ENCODE results near the gene RPTN. TPM values are rescaled to one million over a fixed set of nuclear protein-coding genes. Genes with fewer than 3 reads are reported as not detected.

The RPTN gene
- total and polyA plus RNA-seq, 8 donors = not detected

DNA sequence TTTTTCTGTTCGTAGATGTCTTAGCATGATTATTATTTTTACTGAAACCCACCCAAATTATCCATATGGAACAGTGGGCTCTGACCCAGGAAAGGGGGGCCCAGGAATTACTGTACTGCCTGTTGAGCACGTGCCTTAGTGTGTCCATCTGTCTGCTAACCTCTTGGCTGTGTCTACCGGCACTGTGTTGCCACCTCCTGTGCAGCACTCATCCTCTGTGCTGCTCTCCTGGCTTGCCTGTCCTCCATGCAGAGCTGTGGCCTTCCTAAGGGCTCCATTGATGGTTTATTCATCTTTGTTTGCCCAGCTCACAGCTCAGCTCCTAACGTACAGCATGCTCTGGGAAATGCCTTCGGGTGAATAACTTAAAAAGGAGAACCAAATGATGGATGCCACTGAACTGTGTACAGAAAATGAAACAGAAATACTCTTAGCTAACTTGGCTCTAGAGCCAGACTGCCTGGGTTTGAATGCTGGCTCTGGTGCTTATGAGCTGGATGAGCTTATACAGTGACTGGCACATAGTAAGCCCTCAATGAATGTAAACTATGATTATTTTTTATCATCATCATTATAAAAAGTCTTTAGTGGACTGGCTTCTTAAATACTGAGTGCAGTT is 11.4 kb upstream of the RPTN start:
- TF ChIP-seq, protein P1, sequence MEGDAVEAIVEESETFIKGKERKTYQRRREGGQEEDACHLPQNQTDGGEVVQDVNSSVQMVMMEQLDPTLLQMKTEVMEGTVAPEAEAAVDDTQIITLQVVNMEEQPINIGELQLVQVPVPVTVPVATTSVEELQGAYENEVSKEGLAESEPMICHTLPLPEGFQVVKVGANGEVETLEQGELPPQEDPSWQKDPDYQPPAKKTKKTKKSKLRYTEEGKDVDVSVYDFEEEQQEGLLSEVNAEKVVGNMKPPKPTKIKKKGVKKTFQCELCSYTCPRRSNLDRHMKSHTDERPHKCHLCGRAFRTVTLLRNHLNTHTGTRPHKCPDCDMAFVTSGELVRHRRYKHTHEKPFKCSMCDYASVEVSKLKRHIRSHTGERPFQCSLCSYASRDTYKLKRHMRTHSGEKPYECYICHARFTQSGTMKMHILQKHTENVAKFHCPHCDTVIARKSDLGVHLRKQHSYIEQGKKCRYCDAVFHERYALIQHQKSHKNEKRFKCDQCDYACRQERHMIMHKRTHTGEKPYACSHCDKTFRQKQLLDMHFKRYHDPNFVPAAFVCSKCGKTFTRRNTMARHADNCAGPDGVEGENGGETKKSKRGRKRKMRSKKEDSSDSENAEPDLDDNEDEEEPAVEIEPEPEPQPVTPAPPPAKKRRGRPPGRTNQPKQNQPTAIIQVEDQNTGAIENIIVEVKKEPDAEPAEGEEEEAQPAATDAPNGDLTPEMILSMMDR (IDR thresholded peaks at IDR 0.05) = no peak
- Histone ChIP-seq H3K27ac (no peak overlapping the region), H3K36me3 (no peaks in the 10 kb centered on the region), H3K4me1 (peaks cover 0 to 35% of the 10 kb centered on the region in 2 donors), H3K9me3 (no peaks in the 10 kb centered on the region), H3K27me3 (no peaks in the 10 kb centered on the region), H3K4me3 (no peak overlapping the region)
- intact Hi-C loops (cut with DNase I) = loop anchor here in 1 of 2 donors (10.0 kb wide), 1 partner anchor 116 kb away; no protein-coding TSS in a partner anchor
- DNase-seq (no peak), ATAC-seq (no peak)

DNA sequence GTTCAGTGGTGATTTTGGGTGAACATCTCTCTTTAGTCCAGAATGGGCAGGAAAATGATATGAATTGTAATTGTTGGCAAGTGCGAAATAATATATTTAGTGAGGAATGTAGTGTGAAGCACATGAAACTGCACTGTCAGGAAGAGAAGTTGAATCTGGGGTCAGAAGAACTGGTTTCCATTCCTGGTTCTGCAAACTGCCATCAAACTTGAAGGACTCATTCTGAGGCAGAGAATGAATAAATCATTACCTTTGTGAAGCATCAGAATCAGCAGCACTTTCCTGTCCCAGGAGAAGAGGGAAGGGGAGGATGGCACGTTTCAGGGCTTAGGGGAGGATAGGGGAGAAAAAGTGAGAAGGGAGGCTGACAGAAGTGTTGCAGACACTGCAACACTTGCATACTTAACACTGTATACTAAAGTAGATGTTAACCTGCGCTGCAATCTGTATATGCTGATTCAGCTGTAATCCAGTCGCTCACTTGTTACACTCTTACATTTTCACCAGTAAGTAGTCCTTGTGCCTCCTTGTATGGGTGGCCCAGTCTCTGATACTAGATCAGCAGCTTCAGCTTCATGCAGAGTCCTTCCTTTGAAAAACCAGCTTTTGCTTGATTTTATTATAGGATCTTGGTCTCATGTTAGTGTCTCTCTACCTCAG is 10.5 kb upstream of the RPTN start:
- intact Hi-C loops (cut with DNase I) = loop anchor here in 1 of 2 donors (10.0 kb wide), 1 partner anchor 115 kb away; no protein-coding TSS in a partner anchor
- ATAC-seq = no peak
- Histone ChIP-seq H3K9me3 (no peaks in the 10 kb centered on the region), H3K36me3 (no peaks in the 10 kb centered on the region), H3K27ac (no peak overlapping the region), H3K27me3 (no peaks in the 10 kb centered on the region), H3K4me1 (peaks cover 0 to 38% of the 10 kb centered on the region in 2 donors), H3K4me3 (no peak overlapping the region)
- DNase-seq = no peak
- TF ChIP-seq, protein P1 (IDR thresholded peaks at IDR 0.05) = no peak

DNA sequence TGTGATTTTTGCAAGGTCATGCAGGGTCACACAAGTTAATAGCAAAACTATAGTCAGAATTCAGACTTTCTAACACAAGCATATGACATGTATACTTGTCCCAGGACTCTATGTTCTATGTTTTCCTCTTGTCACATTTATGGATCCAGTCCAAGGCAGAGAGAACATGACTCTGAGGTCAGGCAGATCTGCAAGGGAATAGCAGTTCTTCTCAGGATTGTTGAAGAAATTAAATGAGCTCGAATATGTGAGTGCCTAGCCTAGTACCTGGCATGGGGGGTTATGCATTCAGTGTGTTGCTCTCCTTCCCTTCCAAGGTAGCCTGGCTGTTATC is 9.5 kb upstream of the RPTN start:
- TF ChIP-seq, protein P1 (IDR thresholded peaks at IDR 0.05) = no peak
- Histone ChIP-seq H3K4me1 (peaks cover 0 to 38% of the 10 kb centered on the region in 2 donors), H3K9me3 (no peaks in the 10 kb centered on the region), H3K27me3 (no peaks in the 10 kb centered on the region), H3K27ac (peak overlapping the region in 1 of 2 donors; percentile 39), H3K36me3 (no peaks in the 10 kb centered on the region), H3K4me3 (no peak overlapping the region)
- intact Hi-C loops (cut with DNase I) = no loop called here
- ATAC-seq (peak; percentile 39), DNase-seq (no peak)

DNA sequence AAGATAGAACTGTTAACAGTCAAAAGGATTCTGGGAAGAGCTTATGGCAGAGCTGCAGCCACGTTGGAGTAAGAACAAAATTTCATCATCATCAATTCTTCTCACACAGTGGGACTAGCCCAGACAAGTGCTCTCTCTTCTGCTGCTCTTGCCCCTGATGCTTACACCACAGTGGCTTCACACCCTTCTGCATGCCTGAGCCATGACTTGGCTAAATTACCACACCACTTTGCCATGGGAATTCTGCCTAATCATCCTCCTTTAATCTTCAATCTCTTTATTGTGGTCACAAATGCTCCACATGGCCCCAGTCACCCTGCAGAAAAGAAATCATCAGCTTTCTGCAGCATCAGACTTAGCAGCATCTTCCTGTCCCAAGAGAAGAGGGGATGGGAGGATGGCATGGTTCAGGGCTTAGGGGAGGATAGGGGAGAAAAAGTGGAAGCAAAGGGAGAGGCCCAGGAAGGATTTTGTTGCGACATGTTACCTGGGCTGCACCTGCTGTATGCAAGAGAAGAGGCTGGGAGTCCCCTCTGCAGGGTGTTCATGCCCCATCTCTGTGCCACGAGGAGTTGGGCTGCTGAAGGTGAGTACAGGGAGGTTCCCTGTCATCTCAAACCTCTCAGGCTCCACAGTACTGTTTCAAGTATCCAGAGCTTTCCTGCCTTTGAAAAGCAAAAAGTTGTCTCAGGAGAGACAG is 9.0 kb upstream of the RPTN start:
- Histone ChIP-seq H3K36me3 (no peaks in the 10 kb centered on the region), H3K4me3 (no peak overlapping the region), H3K4me1 (peaks cover 0 to 38% of the 10 kb centered on the region in 2 donors), H3K27ac (peak overlapping the region in 1 of 2 donors; percentile 39), H3K9me3 (no peaks in the 10 kb centered on the region), H3K27me3 (no peaks in the 10 kb centered on the region)
- DNase-seq (no peak), ATAC-seq (peak; percentile 82)
- intact Hi-C loops (cut with DNase I) = no loop called here
- TF ChIP-seq, protein P1 (IDR thresholded peaks at IDR 0.05) = no peak

DNA sequence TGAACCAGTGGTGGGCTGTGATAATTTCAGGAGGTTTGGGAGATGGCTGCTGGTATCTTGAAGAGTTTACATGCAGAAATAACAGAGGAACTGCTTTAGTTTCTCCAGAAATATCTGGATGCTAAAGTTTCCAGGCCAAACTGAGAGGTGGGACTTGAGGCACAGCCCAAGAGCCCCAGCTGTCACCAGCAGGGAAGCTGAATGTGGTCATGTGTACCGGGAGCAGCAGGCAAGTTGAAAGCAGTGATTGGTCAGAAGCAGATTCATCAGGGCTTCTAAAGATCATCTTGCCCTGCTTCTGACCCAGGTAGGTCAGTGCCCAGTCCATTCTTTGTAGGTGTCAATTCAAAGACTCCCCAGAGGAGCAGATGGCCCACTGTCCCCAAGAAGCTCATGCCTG is 7.9 kb upstream of the RPTN start:
- Histone ChIP-seq H3K4me1 (peaks cover 0 to 38% of the 10 kb centered on the region in 2 donors), H3K9me3 (no peaks in the 10 kb centered on the region), H3K36me3 (no peaks in the 10 kb centered on the region), H3K4me3 (no peak overlapping the region), H3K27me3 (no peaks in the 10 kb centered on the region), H3K27ac (no peak overlapping the region)
- intact Hi-C loops (cut with DNase I) = no loop called here
- ATAC-seq (no peak), DNase-seq (no peak)
- TF ChIP-seq, protein P1 (IDR thresholded peaks at IDR 0.05) = no peak
